Heart left ventricle (tissue), 13 donors: ENCODE results near the gene RPS2.

Source experiments
- POLR2A ChIP-seq, 2 donors: fragments of 450-650 bp; IDR thresholded peaks; one replicate each; pipeline ENCODE4 v1.6.1; 2017; ENCODE audit warnings: antibody characterized with exemption in 2 of 2, mild to moderate bottlenecking in 2 of 2, moderate library complexity in 2 of 2
- TF ChIP-seq, protein P1 (sequence below), 12 donors: fragments of 200-600 bp; sonication (generic) in 4 of 12; IDR thresholded peaks; one replicate each; pipeline versions ENCODE4 v1.5.0 to v1.8.0; 2018 to 2022; ENCODE audit warnings: antibody characterized with exemption in 12 of 12, mild to moderate bottlenecking in 5 of 12
- donor health status: ischemic (EF 13 %, LVEDD 7.1; RV severe dilation, severe dysfunction).
- donor health status: DM: no; HTN: yes; CAD: no.
- donor health status: DM: no; HTN: no; CAD: no.
- donor health status: ischemic (EF 25% LVEDD 6.9; RV normal size, moderate dysfunction).
- donor health status: ischemic (EF 25% LVEDD 5.7; RV mildly dilated, moderate dysfunction).
- donor health status: ischemic (EF 35%, LVEDD 5.7; RV mildly dilated, moderate dysfunction).
- donor health status: nonischemic (EF 11% LVEDD 7.7; RV severe dilation, severe dysfunction).
- donor health status: DM: yes; HTN: yes; CAD: no.
- donor health status: PGD.
- donor health status: ischemic (EF 29% LVEDD 5.4; RV normal size, mild dysfunction).
- donor health status: nonischemic (EF 23%, LVEDD 6.1; RV moderate dilation, normal function).

DNA sequence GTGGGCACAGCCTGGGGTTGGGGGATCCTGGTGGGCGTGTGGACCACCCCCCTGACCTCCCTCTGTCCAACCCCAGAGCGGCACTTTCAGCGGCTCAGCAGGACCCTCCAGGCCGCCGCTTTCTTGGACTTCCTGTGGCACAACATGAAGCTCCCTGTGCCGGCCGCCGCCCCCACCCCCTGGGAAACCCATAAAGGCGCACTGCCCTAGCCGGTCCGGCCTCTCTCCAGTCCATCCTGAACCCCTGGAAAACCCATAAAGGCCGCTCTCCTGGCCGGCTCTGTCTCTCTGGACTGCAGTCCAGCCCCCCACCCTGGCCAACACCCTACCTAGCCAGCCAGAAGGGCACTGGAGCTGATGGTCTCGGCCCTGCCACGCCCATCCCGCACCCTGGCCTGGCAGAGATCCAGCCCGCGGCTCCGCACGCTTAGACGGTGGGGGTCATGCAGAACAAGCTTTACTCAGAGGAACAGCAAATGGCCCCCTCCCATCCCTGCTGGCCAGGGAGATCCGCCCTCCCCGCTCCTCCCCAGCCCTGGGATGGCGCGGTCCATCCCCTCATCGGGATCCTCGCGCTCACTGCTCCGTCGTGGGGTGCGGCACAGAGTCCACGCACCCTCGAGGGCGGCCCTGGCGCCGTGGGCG, 14.0 kb upstream of the RPS2 start:
- TF ChIP-seq, protein P1, sequence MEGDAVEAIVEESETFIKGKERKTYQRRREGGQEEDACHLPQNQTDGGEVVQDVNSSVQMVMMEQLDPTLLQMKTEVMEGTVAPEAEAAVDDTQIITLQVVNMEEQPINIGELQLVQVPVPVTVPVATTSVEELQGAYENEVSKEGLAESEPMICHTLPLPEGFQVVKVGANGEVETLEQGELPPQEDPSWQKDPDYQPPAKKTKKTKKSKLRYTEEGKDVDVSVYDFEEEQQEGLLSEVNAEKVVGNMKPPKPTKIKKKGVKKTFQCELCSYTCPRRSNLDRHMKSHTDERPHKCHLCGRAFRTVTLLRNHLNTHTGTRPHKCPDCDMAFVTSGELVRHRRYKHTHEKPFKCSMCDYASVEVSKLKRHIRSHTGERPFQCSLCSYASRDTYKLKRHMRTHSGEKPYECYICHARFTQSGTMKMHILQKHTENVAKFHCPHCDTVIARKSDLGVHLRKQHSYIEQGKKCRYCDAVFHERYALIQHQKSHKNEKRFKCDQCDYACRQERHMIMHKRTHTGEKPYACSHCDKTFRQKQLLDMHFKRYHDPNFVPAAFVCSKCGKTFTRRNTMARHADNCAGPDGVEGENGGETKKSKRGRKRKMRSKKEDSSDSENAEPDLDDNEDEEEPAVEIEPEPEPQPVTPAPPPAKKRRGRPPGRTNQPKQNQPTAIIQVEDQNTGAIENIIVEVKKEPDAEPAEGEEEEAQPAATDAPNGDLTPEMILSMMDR (IDR thresholded peaks at IDR 0.05) = no peak
- no peak for TF ChIP-seq POLR2A (IDR thresholded peaks at IDR 0.05)
